IPS DF 6.9 (cell line): ENCODE measurements around the gene RIMS4.

Experiments used
- DNase-seq: peaks from one replicate; pipeline ENCODE4 v3.0.0-alpha.2; 2013; ENCODE audit warnings: low read depth, low spot score
- H3K27ac ChIP-seq: one replicate; pipeline ENCODE4 v1.5.1; 2013; ENCODE audit warnings: low read length, control low read depth
- H3K27me3 ChIP-seq: 2 replicates; pipeline ENCODE4 v1.6.1; 2013; ENCODE audit warnings: mild to moderate bottlenecking, low read length; ENCODE audit not compliant: control insufficient read depth, insufficient read depth
- H3K36me3 ChIP-seq: 2 replicates; pipeline ENCODE4 v1.6.1; 2013; ENCODE audit warnings: low read length; ENCODE audit not compliant: control insufficient read depth, insufficient read depth
- H3K4me1 ChIP-seq: 2 replicates; pipeline ENCODE4 v1.6.1; 2013; ENCODE audit warnings: low read length; ENCODE audit not compliant: control insufficient read depth, insufficient read depth
- H3K4me3 ChIP-seq: 2 replicates; pipeline ENCODE4 v1.5.1; 2013; ENCODE audit warnings: mild to moderate bottlenecking, low read length
- H3K9me3 ChIP-seq: 2 replicates; pipeline ENCODE4 v1.6.1; 2013; ENCODE audit warnings: low read length, inconsistent platforms; ENCODE audit not compliant: control insufficient read depth, insufficient read depth
- WGBS: extraction: QIAGEN DNeasy Blood & Tissue Kit; methylation state at CpG from one replicate; pipeline ENCODE4 v1.1.7; 2013; ENCODE audit warnings: mixed read lengths, missing lambda C conversion rate; ENCODE audit not compliant: insufficient read length, insufficient coverage; 5-methylcytosine and 5-hydroxymethylcytosine counted together

The RIMS4 gene

GRCh38 chr20:44722990-44723389 lies 87.4 kb downstream of the RIMS4 start:
- Histone ChIP-seq H3K27ac (no peak overlapping the region), H3K27me3 (no peaks in the 10 kb centered on the region), H3K4me1 (peaks cover 8% of the 10 kb centered on the region), H3K36me3 (no peaks in the 10 kb centered on the region; the same call in 1 of the 2 replicates), H3K9me3 (no peaks in the 10 kb centered on the region), H3K4me3 (no peak overlapping the region)
- no CpG with 5 or more reads among the region's 2 CpGs for WGBS
- no peak for DNase-seq

GRCh38 chr20:44721785-44722054 lies 88.6 kb downstream of the RIMS4 start:
- peaks cover 5% of the 10 kb centered on the region for H3K4me1 ChIP-seq
- DNase-seq, result no peak
- H3K27ac ChIP-seq, result no peak overlapping the region
- H3K9me3 ChIP-seq, result no peaks in the 10 kb centered on the region
- H3K4me3 ChIP-seq, result no peak overlapping the region
- no peaks in the 10 kb centered on the region; the same call in 1 of the 2 replicates for H3K36me3 ChIP-seq
- WGBS, result no CpG with 5 or more reads among the region's 1 CpG
- no peaks in the 10 kb centered on the region for H3K27me3 ChIP-seq

GRCh38 chr20:44720997-44721784 lies 89.2 kb downstream of the RIMS4 start:
- no CpG with 5 or more reads among the region's 11 CpGs for WGBS
- no peak for DNase-seq
- H3K4me3 ChIP-seq, result no peak overlapping the region

GRCh38 chr20:44720621-44720996 lies 89.7 kb downstream of the RIMS4 start:
- H3K27ac ChIP-seq, result no peak overlapping the region
- H3K4me3 ChIP-seq, result no peak overlapping the region
- no peaks in the 10 kb centered on the region; the same call in 1 of the 2 replicates for H3K36me3 ChIP-seq
- DNase-seq, result no peak
- H3K4me1 ChIP-seq, result peaks cover 3% of the 10 kb centered on the region; the same call in 1 of the 2 replicates
- H3K9me3 ChIP-seq, result no peaks in the 10 kb centered on the region
- no CpG with 5 or more reads among the region's 7 CpGs for WGBS
- H3K27me3 ChIP-seq, result no peaks in the 10 kb centered on the region

More at GRCh38 chr20:44720997-44721784, 89.2 kb downstream of the RIMS4 start:
- no peak overlapping the region for H3K27ac ChIP-seq
- peaks cover 3% of the 10 kb centered on the region; the same call in 1 of the 2 replicates for H3K4me1 ChIP-seq
- H3K36me3 ChIP-seq, result no peaks in the 10 kb centered on the region; the same call in 1 of the 2 replicates
- H3K27me3 ChIP-seq, result no peaks in the 10 kb centered on the region
- H3K9me3 ChIP-seq, result no peaks in the 10 kb centered on the region

GRCh38 chr20:44719841-44720240 lies 90.5 kb downstream of the RIMS4 start:
- Histone ChIP-seq H3K27ac (no peak overlapping the region), H3K4me1 (peaks cover 3% of the 10 kb centered on the region; the same call in 1 of the 2 replicates), H3K4me3 (no peak overlapping the region), H3K9me3 (no peaks in the 10 kb centered on the region), H3K27me3 (no peaks in the 10 kb centered on the region), H3K36me3 (no peaks in the 10 kb centered on the region; the same call in 1 of the 2 replicates)
- no peak for DNase-seq
- no CpG with 5 or more reads among the region's 19 CpGs for WGBS

GRCh38 chr20:44717986-44718385 lies 92.4 kb downstream of the RIMS4 start:
- Histone ChIP-seq H3K4me3 (no peak overlapping the region), H3K36me3 (no peaks in the 10 kb centered on the region), H3K9me3 (no peaks in the 10 kb centered on the region), H3K27me3 (no peaks in the 10 kb centered on the region), H3K4me1 (peaks cover 1% of the 10 kb centered on the region; the same call in 1 of the 2 replicates), H3K27ac (no peak overlapping the region)
- WGBS, result no CpG with 5 or more reads among the region's 10 CpGs
- DNase-seq, result no peak

GRCh38 chr20:44716309-44717106 lies 93.8 kb downstream of the RIMS4 start:
- Histone ChIP-seq H3K36me3 (no peaks in the 10 kb centered on the region), H3K4me1 (peaks cover 1% of the 10 kb centered on the region; the same call in 1 of the 2 replicates), H3K27ac (no peak overlapping the region), H3K9me3 (no peaks in the 10 kb centered on the region), H3K4me3 (no peak overlapping the region), H3K27me3 (no peaks in the 10 kb centered on the region)
- no CpG with 5 or more reads among the region's 13 CpGs for WGBS
- no peak for DNase-seq

- Histone ChIP-seq H3K9me3 (no peaks in the 10 kb centered on the region), H3K27me3 (no peaks in the 10 kb centered on the region), H3K27ac (no peak overlapping the region), H3K4me1 (peaks cover 1% of the 10 kb centered on the region; the same call in 1 of the 2 replicates), H3K36me3 (no peaks in the 10 kb centered on the region), H3K4me3 (no peak overlapping the region)
- no CpG with 5 or more reads among the region's 5 CpGs for WGBS
- DNase-seq, result no peak
Observed at GRCh38 chr20:44715499-44716308, 94.6 kb downstream of the RIMS4 start.

GRCh38 chr20:44714701-44715498 lies 95.4 kb downstream of the RIMS4 start, which contains the start of gene CCN5:
Gene CCN5 (plus strand): TSS chr20:44715369. CDS start chr20:44715391, 22 bp downstream.
- Histone ChIP-seq H3K27ac (no peak within 1 kb of the TSS), H3K4me1 (peaks cover 1% of the 10 kb centered on the region; the same call in 1 of the 2 replicates), H3K27me3 (no peaks in the 10 kb centered on the region), H3K36me3 (no peaks in the 10 kb centered on the region), H3K9me3 (no peaks in the 10 kb centered on the region), H3K4me3 (no peak within 1 kb of the TSS)
- no CpG with 5 or more reads among the region's 28 CpGs for WGBS
- DNase-seq, result no peak
